Tibial artery (tissue), 4 donors: ENCODE results near the gene OR2W3.

Experiments
- DNase-seq, 2 donors: peaks; one replicate each; pipeline ENCODE4 v3.0.0-alpha.2; 2019
- H3K27ac ChIP-seq, 2 donors: fragments of 200-600 bp; sonication (generic) in 1 of 2; 1 replicate in 1 of 2; 2 replicates in 1 of 2; pipeline ENCODE4 v1.5.1; 2018 to 2019; ENCODE audit warnings: mild to moderate bottlenecking in 1 of 2
- H3K27me3 ChIP-seq, 2 donors: fragments of 200-600 bp; sonication (generic) in 1 of 2; one replicate each; pipeline versions ENCODE4 v1.5.1 to v1.6.0; 2016 to 2019
- H3K36me3 ChIP-seq, 3 donors: fragments of 200-600 bp; sonication (generic) in 2 of 3; one replicate each; pipeline ENCODE4 v1.5.1; 2016 to 2019; ENCODE audit warnings: mild to moderate bottlenecking in 2 of 3
- H3K4me1 ChIP-seq, 4 donors: fragments of 200-600 bp; sonication (generic) in 2 of 4; 1 replicate in 3 of 4; 2 replicates in 1 of 4; pipeline ENCODE4 v1.5.1; 2016 to 2019
- H3K4me3 ChIP-seq, 2 donors: fragments of 200-600 bp; sonication (generic) in 1 of 2; 1 replicate in 1 of 2; 2 replicates in 1 of 2; pipeline ENCODE4 v1.5.1; 2018 to 2019; ENCODE audit warnings: mild to moderate bottlenecking in 2 of 2
- H3K9me3 ChIP-seq, 3 donors: fragments of 200-600 bp; sonication (generic) in 1 of 3; one replicate each; pipeline ENCODE4 v1.5.1; 2016 to 2019
- intact Hi-C: fragments of 100-400 bp; cut with DNase I; formaldehyde crosslinking; loops from one replicate; pipeline ENCODE4 v1.15.0; 2023; ENCODE audit warnings: low total_unique reads
- TF ChIP-seq, protein P1 (sequence below), 2 experiments: fragments of 200-600 bp in 1 of 2; fragments of 450-650 bp in 1 of 2; IDR thresholded peaks; one replicate each; pipeline ENCODE4 v1.5.1; 2017 to 2019; ENCODE audit warnings: antibody characterized with exemption in 2 of 2, mild to moderate bottlenecking in 1 of 2, moderate library complexity in 1 of 2

OR2W3 gene

DNA sequence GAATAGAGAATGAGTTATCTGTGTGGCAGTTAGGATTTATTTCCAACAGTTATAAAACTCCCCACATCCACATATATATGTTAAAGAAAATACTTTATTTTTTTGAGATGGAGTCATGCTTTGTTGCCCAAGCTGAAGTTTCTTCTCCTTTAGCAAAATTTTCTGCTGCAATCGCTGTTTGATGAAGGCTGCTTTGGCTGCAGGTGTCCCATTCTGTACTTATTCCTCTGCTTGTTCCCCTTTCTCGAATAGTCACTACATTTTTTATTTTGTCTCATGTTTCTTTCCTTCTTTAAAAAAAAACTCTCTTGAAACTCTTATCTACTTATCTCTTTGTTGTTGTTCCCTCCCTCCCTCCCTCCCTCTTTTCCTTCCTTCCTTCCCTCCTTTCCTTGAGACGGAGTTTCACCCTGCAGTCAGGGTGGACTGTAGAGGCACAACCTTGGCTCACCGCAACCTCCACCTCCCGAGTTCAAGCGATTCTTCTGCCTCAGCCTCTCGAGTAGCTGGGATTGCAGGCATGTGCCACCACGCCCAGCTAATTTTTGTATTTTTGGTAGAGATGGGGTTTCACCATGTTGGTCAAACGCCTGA lies 10.6 kb downstream of the OR2W3 start:
- no peaks in the 10 kb centered on the region for H3K27me3 ChIP-seq
- no peaks in the 10 kb centered on the region for H3K36me3 ChIP-seq
- H3K27ac ChIP-seq = no peak overlapping the region
- intact Hi-C loops = no loop called here
- H3K9me3 ChIP-seq = no peaks in the 10 kb centered on the region
- peak overlapping the region in 1 of 2 donors; percentile 3 for H3K4me3 ChIP-seq
- no peak for DNase-seq
- TF ChIP-seq, protein P1, sequence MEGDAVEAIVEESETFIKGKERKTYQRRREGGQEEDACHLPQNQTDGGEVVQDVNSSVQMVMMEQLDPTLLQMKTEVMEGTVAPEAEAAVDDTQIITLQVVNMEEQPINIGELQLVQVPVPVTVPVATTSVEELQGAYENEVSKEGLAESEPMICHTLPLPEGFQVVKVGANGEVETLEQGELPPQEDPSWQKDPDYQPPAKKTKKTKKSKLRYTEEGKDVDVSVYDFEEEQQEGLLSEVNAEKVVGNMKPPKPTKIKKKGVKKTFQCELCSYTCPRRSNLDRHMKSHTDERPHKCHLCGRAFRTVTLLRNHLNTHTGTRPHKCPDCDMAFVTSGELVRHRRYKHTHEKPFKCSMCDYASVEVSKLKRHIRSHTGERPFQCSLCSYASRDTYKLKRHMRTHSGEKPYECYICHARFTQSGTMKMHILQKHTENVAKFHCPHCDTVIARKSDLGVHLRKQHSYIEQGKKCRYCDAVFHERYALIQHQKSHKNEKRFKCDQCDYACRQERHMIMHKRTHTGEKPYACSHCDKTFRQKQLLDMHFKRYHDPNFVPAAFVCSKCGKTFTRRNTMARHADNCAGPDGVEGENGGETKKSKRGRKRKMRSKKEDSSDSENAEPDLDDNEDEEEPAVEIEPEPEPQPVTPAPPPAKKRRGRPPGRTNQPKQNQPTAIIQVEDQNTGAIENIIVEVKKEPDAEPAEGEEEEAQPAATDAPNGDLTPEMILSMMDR (IDR thresholded peaks at IDR 0.05) = no peak
- H3K4me1 ChIP-seq = no peaks in the 10 kb centered on the region

DNA sequence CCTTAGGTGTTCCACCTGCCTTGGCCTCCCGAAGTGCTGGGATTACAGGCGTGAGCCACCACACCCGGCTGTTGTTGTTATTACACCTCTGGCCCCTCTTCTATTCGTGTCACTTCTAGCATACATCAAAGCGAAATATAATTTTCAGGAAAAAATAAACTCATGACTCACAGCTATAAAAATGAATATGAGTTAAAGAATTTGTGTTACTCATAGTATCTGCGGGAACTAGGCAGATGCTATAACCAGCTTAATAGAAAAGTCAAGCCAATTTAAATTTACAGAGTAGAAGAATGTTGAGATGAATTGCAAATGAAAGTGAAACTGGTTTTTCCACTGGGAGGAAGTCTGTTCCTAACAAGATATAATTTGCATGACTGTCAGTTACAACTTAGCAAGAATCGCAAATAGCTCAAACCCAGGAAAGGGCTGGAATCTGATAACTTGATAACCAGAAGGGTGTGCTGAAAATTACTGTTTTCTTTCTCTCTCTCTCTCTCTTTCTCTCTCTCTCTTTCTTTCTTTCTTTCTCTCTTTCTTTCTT lies 11.2 kb downstream of the OR2W3 start:
- TF ChIP-seq, protein P1 (IDR thresholded peaks at IDR 0.05) = no peak
- intact Hi-C loops = no loop called here
- Histone ChIP-seq H3K27me3 (no peaks in the 10 kb centered on the region), H3K4me1 (no peaks in the 10 kb centered on the region), H3K4me3 (peak overlapping the region in 1 of 2 donors; percentile 3), H3K9me3 (no peaks in the 10 kb centered on the region), H3K27ac (no peak overlapping the region), H3K36me3 (no peaks in the 10 kb centered on the region)
- DNase-seq = no peak

DNA sequence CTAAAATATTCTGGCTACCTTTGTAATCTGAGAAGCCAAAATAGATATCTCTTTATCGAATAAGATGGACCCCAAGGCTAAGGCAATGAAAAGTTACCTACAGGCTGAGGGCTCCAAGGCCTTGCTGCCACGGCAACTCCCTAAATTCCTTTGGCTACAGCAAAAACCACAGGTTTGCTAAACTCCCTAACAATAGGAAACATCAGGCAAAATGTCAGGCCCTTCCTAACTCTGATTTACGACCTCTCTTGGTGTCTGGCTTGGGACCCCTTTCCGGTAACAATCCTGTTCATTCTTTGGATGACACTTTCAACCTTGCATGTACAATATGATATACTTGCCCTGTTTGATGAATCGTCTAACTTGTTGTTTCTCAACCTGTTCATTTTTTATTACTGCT lies 13.4 kb downstream of the OR2W3 start:
- no peak overlapping the region for H3K4me3 ChIP-seq
- H3K27me3 ChIP-seq = no peaks in the 10 kb centered on the region
- no peaks in the 10 kb centered on the region for H3K36me3 ChIP-seq
- no peaks in the 10 kb centered on the region for H3K9me3 ChIP-seq
- DNase-seq = no peak
- TF ChIP-seq, protein P1 (IDR thresholded peaks at IDR 0.05) = no peak
- H3K4me1 ChIP-seq = no peaks in the 10 kb centered on the region
- H3K27ac ChIP-seq = no peak overlapping the region
- intact Hi-C loops = no loop called here

DNA sequence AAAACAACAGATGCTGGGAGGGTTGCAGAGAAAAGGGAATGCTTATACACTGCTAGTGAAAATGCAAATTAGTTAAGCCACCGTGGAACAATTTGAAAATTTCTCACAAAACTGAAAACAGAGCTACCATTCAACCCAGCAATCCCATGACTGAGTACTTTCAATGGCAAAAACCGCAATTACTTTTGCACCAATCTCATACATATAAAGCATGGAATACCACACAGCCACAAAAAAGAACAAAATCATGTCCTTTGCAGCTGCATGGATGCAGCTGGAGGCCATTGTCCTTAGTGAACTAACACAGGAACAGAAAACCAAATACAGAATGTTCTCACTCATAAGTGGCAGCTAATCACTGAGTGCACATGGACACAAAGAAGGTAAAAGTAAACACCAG lies 18.4 kb downstream of the OR2W3 start:
- Histone ChIP-seq H3K9me3 (no peaks in the 10 kb centered on the region), H3K27ac (no peak overlapping the region), H3K4me1 (no peaks in the 10 kb centered on the region), H3K4me3 (no peak overlapping the region), H3K27me3 (no peaks in the 10 kb centered on the region), H3K36me3 (no peaks in the 10 kb centered on the region)
- intact Hi-C loops = no loop called here
- DNase-seq = no peak
- TF ChIP-seq, protein P1 (IDR thresholded peaks at IDR 0.05) = no peak

DNA sequence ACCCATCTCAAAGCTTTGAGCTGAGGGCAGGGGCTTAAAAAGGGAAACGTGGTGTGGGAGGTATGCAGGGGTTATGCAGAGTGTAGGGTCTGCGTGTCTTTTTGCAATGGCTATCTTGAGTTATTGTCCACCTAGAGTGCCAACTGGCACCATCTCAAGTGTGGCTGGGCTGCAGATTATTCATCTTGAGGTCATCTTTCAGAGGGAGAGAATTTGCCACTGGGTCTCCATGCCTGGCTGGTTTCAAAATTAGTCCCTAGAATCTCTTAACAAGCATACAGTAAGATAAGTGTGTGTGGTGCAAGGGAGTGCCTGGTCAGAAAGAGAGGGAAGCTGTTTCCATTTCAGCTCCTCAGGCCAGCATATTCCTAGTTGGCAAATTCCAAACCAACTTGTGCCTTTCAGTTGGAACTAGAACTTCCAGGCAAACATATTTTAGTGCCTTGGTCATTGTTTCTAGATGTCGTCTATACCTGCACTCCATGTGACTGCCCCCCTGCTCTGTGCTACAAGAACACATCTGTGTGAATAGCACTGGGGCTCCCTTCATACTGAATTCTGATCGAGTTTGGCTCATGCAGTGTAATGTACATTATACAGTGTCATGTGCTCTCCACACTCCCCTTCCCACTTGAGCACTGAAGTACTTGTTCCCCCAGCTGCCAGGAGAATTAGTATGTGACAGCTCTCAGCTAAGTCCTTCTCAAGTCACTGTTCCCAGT lies 19.7 kb downstream of the OR2W3 start:
- Histone ChIP-seq H3K27ac (no peak overlapping the region), H3K4me1 (no peaks in the 10 kb centered on the region), H3K27me3 (no peaks in the 10 kb centered on the region), H3K36me3 (no peaks in the 10 kb centered on the region), H3K4me3 (no peak overlapping the region), H3K9me3 (no peaks in the 10 kb centered on the region)
- no peak for DNase-seq
- TF ChIP-seq, protein P1 (IDR thresholded peaks at IDR 0.05) = no peak
- intact Hi-C loops = no loop called here
